HG03159 (cell line): Measurements from ENCODE around the gene PAX8.

Experiments used
- ATAC-seq: cut with Tn5 transposase; IDR thresholded peaks from one replicate; pipeline ENCODE4 v1.9.1; 2021; ENCODE audit warnings: mild to moderate bottlenecking, moderate library complexity; ENCODE audit not compliant: unreplicated experiment

Gene PAX8

GRCh38 chr2:113209011-113209645 is 69.6 kb downstream of the PAX8 start:
- no peak for ATAC-seq

- no peak for ATAC-seq
Observed at GRCh38 chr2:113208396-113208795, 70.3 kb downstream of the PAX8 start.

- ATAC-seq, result no peak
Observed at GRCh38 chr2:113207021-113207420, 71.7 kb downstream of the PAX8 start.

GRCh38 chr2:113206251-113206650 is 72.5 kb downstream of the PAX8 start:
- no peak for ATAC-seq

GRCh38 chr2:113203901-113204519 is 74.7 kb downstream of the PAX8 start:
- ATAC-seq, result peak; percentile 65

GRCh38 chr2:113203217-113203530 is 75.5 kb downstream of the PAX8 start:
- no peak for ATAC-seq

GRCh38 chr2:113202305-113203216 is 76.2 kb downstream of the PAX8 start:
- ATAC-seq, result no peak

GRCh38 chr2:113201496-113202304 is 77.0 kb downstream of the PAX8 start:
- no peak for ATAC-seq

GRCh38 chr2:113200736-113201490 is 77.8 kb downstream of the PAX8 start:
- no peak for ATAC-seq

- ATAC-seq, result no peak
Observed at GRCh38 chr2:113200236-113200635, 78.5 kb downstream of the PAX8 start.

GRCh38 chr2:113198790-113199612 is 79.7 kb downstream of the PAX8 start:
- peak; percentile 75 for ATAC-seq

- ATAC-seq, result no peak
Observed at GRCh38 chr2:113198048-113198789, 80.5 kb downstream of the PAX8 start.

- ATAC-seq, result no peak
Observed at GRCh38 chr2:113197347-113198047, 81.2 kb downstream of the PAX8 start.

- no peak for ATAC-seq
Observed at GRCh38 chr2:113196839-113197238, 81.9 kb downstream of the PAX8 start.

GRCh38 chr2:113195923-113196501 is 82.7 kb downstream of the PAX8 start:
- no peak for ATAC-seq

GRCh38 chr2:113192459-113193100 is 86.1 kb downstream of the PAX8 start:
- no peak for ATAC-seq

- ATAC-seq, result no peak
Observed at GRCh38 chr2:113190871-113191270, 87.8 kb downstream of the PAX8 start.
